Loucy (cell line): ENCODE measurements around the gene ATP6V1G1.

Source experiments
- EZH2phosphoT487 ChIP-seq: fragments of 200-600 bp; IDR thresholded peaks from 2 replicates; pipeline ENCODE4 v1.6.1; 2018; ENCODE audit warnings: antibody characterized with exemption, mild to moderate bottlenecking, moderate library complexity, borderline replicate concordance
- TF ChIP-seq, protein P1 (sequence below): fragments of 200-600 bp; sonication (generic); conservative IDR thresholded peaks from 2 replicates; pipeline ENCODE4 v1.5.1; 2014; ENCODE audit warnings: mild to moderate bottlenecking, antibody characterized with exemption, low read length

DNA sequence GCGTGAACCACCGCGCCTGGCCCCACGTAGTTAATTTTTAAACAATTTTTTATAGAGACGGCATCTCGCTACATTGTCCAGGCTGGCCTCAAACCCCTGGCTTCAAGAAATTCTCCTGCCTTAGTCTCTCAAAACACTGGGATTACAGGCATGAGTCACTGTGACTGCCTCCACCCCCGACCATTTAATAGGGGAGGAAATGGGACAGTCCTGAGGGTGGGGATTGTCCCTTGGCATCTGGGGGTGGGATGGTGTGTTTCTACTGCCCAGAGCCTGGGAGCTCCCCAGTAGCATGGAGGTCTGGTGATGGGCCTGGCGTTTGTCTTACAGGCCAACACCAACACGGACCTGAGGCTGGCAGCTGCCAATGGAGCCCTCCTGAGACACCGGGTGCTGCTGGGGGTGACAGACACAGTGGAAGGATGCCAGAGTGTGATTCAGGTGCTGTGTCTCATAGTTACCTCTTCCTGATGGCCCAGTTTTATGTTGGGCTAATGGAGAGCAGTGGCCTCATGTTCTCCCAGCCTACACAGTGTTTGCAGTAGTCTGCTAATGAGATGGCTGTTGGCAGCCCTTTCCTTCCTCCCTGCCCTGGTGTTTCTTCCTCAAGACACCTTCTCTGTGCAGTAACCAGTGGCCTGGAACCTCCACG lies 46.0 kb downstream of the ATP6V1G1 start:
- TF ChIP-seq, protein P1, sequence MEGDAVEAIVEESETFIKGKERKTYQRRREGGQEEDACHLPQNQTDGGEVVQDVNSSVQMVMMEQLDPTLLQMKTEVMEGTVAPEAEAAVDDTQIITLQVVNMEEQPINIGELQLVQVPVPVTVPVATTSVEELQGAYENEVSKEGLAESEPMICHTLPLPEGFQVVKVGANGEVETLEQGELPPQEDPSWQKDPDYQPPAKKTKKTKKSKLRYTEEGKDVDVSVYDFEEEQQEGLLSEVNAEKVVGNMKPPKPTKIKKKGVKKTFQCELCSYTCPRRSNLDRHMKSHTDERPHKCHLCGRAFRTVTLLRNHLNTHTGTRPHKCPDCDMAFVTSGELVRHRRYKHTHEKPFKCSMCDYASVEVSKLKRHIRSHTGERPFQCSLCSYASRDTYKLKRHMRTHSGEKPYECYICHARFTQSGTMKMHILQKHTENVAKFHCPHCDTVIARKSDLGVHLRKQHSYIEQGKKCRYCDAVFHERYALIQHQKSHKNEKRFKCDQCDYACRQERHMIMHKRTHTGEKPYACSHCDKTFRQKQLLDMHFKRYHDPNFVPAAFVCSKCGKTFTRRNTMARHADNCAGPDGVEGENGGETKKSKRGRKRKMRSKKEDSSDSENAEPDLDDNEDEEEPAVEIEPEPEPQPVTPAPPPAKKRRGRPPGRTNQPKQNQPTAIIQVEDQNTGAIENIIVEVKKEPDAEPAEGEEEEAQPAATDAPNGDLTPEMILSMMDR = no peak
- TF ChIP-seq EZH2phosphoT487 = no peak
